ENCODE results near the gene LACTB. TPM values are rescaled to one million over a fixed set of nuclear protein-coding genes. Genes with fewer than 3 reads are reported as not detected.

Gene LACTB
- total and polyA plus RNA-seq, 7 donors, result 7.2 to 32.4 (median 11.2) TPM

- Histone ChIP-seq H3K9me3 (no peaks in the 10 kb centered on the region), H3K4me3 (peak overlapping the region; percentile 78 to 93 (median 89)), H3K4me1 (peaks cover 0 to 22% (median 18%) of the 10 kb centered on the region in 4 donors), H3K27me3 (no peaks in the 10 kb centered on the region), H3K36me3 (peaks cover 4 to 41% (median 6%) of the 10 kb centered on the region in 4 donors), H3K27ac (peak overlapping the region; percentile 93 to 99 (median 97))
- DNase-seq, result no peak
- 2 to 8% methylated on average over 10 of the region's 10 CpGs for WGBS, 2 donors
- intact Hi-C loops (cut with DNase I), result loop anchor here (2.0 kb wide), 2 partner anchors 35 to 247 kb away; partner anchors contain the start of gene LACTB
- TF ChIP-seq EP300 (IDR thresholded peaks at IDR 0.05) (no peak), POLR2AphosphoS5 (IDR thresholded peaks at IDR 0.05) (no peak), CTCF (IDR thresholded peaks at IDR 0.05) (no peak), POLR2A (IDR thresholded peaks at IDR 0.05) (no peak)
These were observed 34.5 kb downstream of the LACTB start for GRCh38 chr15:63156086-63156710.

DNA sequence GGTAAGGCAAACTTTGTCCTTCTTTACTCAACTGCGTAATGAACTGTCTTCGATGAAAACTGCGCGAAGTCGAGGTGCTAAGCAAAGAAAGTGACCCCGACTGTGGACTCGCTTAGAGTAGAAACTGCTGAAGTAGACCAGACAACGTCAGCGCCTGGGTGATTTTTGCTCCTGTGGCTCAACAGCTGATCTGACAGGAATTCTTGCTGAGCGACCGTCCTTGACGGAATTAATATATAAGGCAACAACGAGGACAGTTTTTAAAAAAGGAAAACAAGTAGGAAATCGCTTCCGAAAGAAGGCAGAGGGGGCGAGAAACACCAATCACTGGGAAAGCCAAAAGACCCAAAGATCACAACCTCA lies 35.1 kb downstream of the LACTB start:
- TF ChIP-seq EP300 (IDR thresholded peaks at IDR 0.05), result no peak
- TF ChIP-seq POLR2AphosphoS5 (IDR thresholded peaks at IDR 0.05), result no peak
- TF ChIP-seq CTCF (IDR thresholded peaks at IDR 0.05), result no peak
- no peak for TF ChIP-seq POLR2A (IDR thresholded peaks at IDR 0.05)
- 0 to 1% methylated on average over 16 of the region's 16 CpGs for WGBS, 2 donors
- Histone ChIP-seq H3K27ac (peak overlapping the region; percentile 93 to 99 (median 97)), H3K27me3 (no peaks in the 10 kb centered on the region), H3K36me3 (peaks cover 4 to 36% (median 5%) of the 10 kb centered on the region in 4 donors), H3K4me3 (peak overlapping the region; percentile 78 to 93 (median 89)), H3K4me1 (peaks cover 0 to 22% (median 18%) of the 10 kb centered on the region in 4 donors), H3K9me3 (no peaks in the 10 kb centered on the region)
- intact Hi-C loops (cut with DNase I), result loop anchor here (1.0 to 2.0 kb wide), 4 partner anchors 33 to 246 kb away; partner anchors contain the start of genes APH1B, LACTB and RAB8B
- peak; percentile 73 for DNase-seq

DNA sequence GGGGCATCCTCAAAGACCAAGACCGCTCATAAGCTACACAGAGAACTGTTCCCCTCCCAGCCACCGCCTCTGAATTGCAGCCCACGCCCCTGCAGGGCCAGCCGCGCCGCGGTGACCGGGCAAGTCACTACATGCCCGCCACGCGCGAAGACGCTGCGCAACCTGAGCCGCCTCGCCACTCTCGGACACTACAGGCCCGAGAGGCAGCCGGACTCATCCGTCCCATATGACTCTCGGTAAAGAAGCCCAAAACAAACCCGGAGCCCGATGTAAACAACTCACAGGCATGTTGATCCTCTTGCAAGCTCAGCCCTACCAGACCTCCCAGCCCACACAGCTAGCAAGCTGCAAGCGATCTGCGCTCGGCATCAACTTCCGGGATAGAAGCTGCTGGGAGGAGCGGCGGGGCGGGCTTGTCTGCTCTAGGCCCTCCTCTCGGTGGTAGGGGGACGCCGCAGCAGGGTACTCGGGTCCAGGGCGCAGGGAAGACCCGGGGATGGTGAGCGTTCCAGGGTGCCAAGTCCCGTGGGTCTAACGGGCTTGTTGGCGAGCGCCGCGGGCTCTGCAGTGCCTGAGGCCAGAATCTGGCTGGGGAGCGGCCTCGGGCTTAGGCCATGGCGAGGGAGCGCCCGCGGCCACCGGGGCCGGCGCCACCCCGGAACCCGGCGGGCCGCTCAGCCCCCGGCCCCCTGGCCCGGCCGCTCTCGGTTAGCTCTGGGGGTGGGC lies 35.6 kb downstream of the LACTB start, which contains the start of gene RPS27L:
Gene RPS27L, minus strand, starts transcription at position 360 of the 726 bp plus-strand sequence. Its CDS starts 72 bp downstream, at position 288.
- TF ChIP-seq EP300 (IDR thresholded peaks at IDR 0.05) (no peak), POLR2A (IDR thresholded peaks at IDR 0.05) (peak; percentile 84 to 90), CTCF (IDR thresholded peaks at IDR 0.05) (no peak), POLR2AphosphoS5 (IDR thresholded peaks at IDR 0.05) (peak; percentile 87 to 95 (median 92))
- intact Hi-C loops (cut with DNase I), result loop anchor here (1.0 to 2.0 kb wide), 4 partner anchors 32 to 246 kb away; partner anchors contain the start of genes APH1B, LACTB and RAB8B
- peak; percentile 95 for DNase-seq
- H3K27me3 ChIP-seq, result no peaks in the 10 kb centered on the region
- H3K9me3 ChIP-seq, result no peaks in the 10 kb centered on the region
- H3K4me1 ChIP-seq, result peaks cover 0 to 22% (median 18%) of the 10 kb centered on the region in 4 donors
- H3K36me3 ChIP-seq, result peaks cover 0 to 30% (median 5%) of the 10 kb centered on the region in 4 donors
- H3K27ac ChIP-seq, result peak within 1 kb of the TSS; percentile 93 to 99 (median 97)
- WGBS, 2 donors, result 0% methylated on average over 60 of the region's 60 CpGs
- peak within 1 kb of the TSS; percentile 78 to 93 (median 89) for H3K4me3 ChIP-seq

DNA sequence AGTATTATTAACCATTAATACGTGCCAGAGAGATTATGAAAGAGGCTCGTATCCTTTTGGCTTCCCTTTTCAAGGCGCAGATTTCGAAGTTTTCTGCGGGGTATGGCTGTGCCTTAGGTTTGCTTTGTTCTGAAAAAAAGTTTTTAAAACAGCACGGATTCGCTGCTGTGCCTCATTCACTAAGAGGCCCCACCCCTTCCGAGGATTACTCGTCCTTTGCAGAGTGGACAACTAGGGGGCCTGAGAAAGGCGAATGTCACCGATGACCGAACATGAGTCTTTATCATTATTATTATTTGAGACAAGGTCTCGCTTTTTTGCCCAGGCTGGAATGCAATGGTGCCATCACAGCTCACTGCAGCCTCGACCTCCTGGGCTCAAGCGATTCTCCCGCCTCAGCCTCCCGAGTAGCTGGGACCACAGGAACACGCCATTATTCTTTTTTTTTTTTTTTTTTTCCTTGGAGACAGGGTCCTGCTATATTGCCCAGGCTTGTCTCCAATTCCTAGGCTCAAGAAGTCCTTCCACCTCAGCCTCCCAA lies 36.3 kb downstream of the LACTB start:
- TF ChIP-seq POLR2AphosphoS5 (IDR thresholded peaks at IDR 0.05) (no peak), CTCF (IDR thresholded peaks at IDR 0.05) (no peak), EP300 (IDR thresholded peaks at IDR 0.05) (no peak), POLR2A (IDR thresholded peaks at IDR 0.05) (no peak)
- peak; percentile 78 for DNase-seq
- Histone ChIP-seq H3K9me3 (no peaks in the 10 kb centered on the region), H3K36me3 (peaks cover 0 to 23% (median 2%) of the 10 kb centered on the region in 4 donors), H3K27me3 (no peaks in the 10 kb centered on the region), H3K4me3 (peak overlapping the region; percentile 78 to 93 (median 89)), H3K4me1 (peaks cover 0 to 22% (median 18%) of the 10 kb centered on the region in 4 donors), H3K27ac (peak overlapping the region; percentile 93 to 99 (median 97))
- 12% methylated on average over 18 of the region's 18 CpGs for WGBS, 2 donors
- intact Hi-C loops (cut with DNase I), result loop anchor here (1.0 to 2.0 kb wide), 4 partner anchors 31 to 245 kb away; partner anchors contain the start of genes APH1B, LACTB and RAB8B
